Right lobe of liver (tissue), 6 donors: Measurements from ENCODE around the gene RNF182. TPM values are rescaled to one million over a fixed set of nuclear protein-coding genes. Genes with fewer than 3 reads are reported as not detected.

Experiments
- ATAC-seq, 4 donors: fragments of 200-7000 bp; cut with Tn5 transposase; one replicate each; pipeline ENCODE4 v1.9.1; 2020; ENCODE audit warnings: mild to moderate bottlenecking in 4 of 4, moderate library complexity in 4 of 4
- DNase-seq, 3 donors: peaks; one replicate each; pipeline ENCODE4 v3.0.0-alpha.2; 2020
- H3K27ac ChIP-seq, 3 donors: fragments of 200-600 bp; one replicate each; pipeline ENCODE4 v1.8.0; 2022
- H3K27me3 ChIP-seq, 2 donors: fragments of 200-600 bp; one replicate each; pipeline ENCODE4 v1.8.0; 2022
- H3K36me3 ChIP-seq, 4 donors: fragments of 200-600 bp; sonication (generic) in 1 of 4; one replicate each; pipeline versions ENCODE4 v1.5.1 to v1.8.0; 2017 to 2022; ENCODE audit warnings: control low read depth in 1 of 4
- H3K4me1 ChIP-seq, 4 donors: fragments of 200-600 bp; sonication (generic) in 1 of 4; one replicate each; pipeline versions ENCODE4 v1.5.1 to v1.8.0; 2017 to 2022; ENCODE audit warnings: control low read depth in 1 of 4
- H3K4me3 ChIP-seq, 3 donors: fragments of 200-600 bp; one replicate each; pipeline ENCODE4 v1.8.0; 2022
- H3K9me3 ChIP-seq, 4 donors: fragments of 200-600 bp; sonication (generic) in 1 of 4; one replicate each; pipeline versions ENCODE4 v1.5.1 to v1.8.0; 2017 to 2022; ENCODE audit warnings: control low read depth in 1 of 4
- CTCF ChIP-seq, 4 donors: fragments of 200-600 bp in 3 of 4; fragments of 450-650 bp in 1 of 4; IDR thresholded peaks; one replicate each; pipeline versions ENCODE4 v1.5.1 to v1.8.0; 2016 to 2022; ENCODE audit warnings: antibody characterized with exemption in 4 of 4, mild to moderate bottlenecking in 2 of 4
- POLR2A ChIP-seq: fragments of 450-650 bp; IDR thresholded peaks from one replicate; pipeline ENCODE4 v1.6.1; 2017; ENCODE audit warnings: antibody characterized with exemption, mild to moderate bottlenecking
- WGBS: methylation state at CpG from one replicate; pipeline ENCODE4 v1.1.6; 2018; ENCODE audit warnings: low coverage, low lambda C conversion rate; ENCODE audit not compliant: insufficient coverage; ENCODE audit errors: missing lambda C conversion rate; 5-methylcytosine and 5-hydroxymethylcytosine counted together
- intact Hi-C, 2 donors: fragments of 100-400 bp; cut with DNase I; formaldehyde crosslinking; loops; one replicate each; pipeline versions ENCODE4 v1.11.2 to v1.14.1; 2022
- total RNA-seq, 6 experiments: library from RNA; depleted of rRNA in 2 of 6; stranded (reverse); fragments of >200 nt in 2 of 6; fragmentation: NEBNext Ultra II Directional in 3 of 6; extraction: Animal tissue kit (Norgen Biotek cat#: 25700) in 3 of 6; gene quantifications; one replicate each; pipeline versions ENCODE4 v1.1.0 to v1.2.4, GENCODE V29; 2016 to 2023
- donor health status: DM: no; HTN: yes; CAD: no.
- donor health status: DM: no; HTN: no; CAD: no.
- donor health status: DM: no; HTN: no; CAD: no.
- donor health status: DM: no; HTN: yes; CAD: no.
- donor health status: DM: no; HTN: yes; CAD: no.

Gene RNF182
- total RNA-seq, 6 experiments from 2014 or later, result not detected

- Histone ChIP-seq H3K27me3 (no peaks in the 10 kb centered on the region), H3K27ac (no peak overlapping the region), H3K9me3 (no peaks in the 10 kb centered on the region), H3K4me1 (no peaks in the 10 kb centered on the region), H3K4me3 (no peak overlapping the region), H3K36me3 (no peaks in the 10 kb centered on the region)
- intact Hi-C loops, result loop anchor here in 1 of 2 donors (10.0 kb wide), 1 partner anchor 144 kb away; no protein-coding TSS in a partner anchor
- 71% methylated on average over 2 of the region's 2 CpGs for WGBS
- TF ChIP-seq CTCF (IDR thresholded peaks at IDR 0.05), result no peak
- TF ChIP-seq POLR2A, result no peak
- DNase-seq (no peak), ATAC-seq (no peak)
These were observed 14.3 kb upstream of the RNF182 start for GRCh38 chr6:13910443-13910842.

- Histone ChIP-seq H3K36me3 (no peaks in the 10 kb centered on the region), H3K4me3 (no peak overlapping the region), H3K27me3 (no peaks in the 10 kb centered on the region), H3K4me1 (no peaks in the 10 kb centered on the region), H3K27ac (no peak overlapping the region), H3K9me3 (no peaks in the 10 kb centered on the region)
- intact Hi-C loops, result loop anchor here in 1 of 2 donors (10.0 kb wide), 1 partner anchor 143 kb away; no protein-coding TSS in a partner anchor
- WGBS, result 34% methylated on average over 2 of the region's 2 CpGs
- DNase-seq (no peak), ATAC-seq (no peak)
- TF ChIP-seq CTCF (IDR thresholded peaks at IDR 0.05) (no peak), POLR2A (no peak)
These were observed 13.4 kb upstream of the RNF182 start for GRCh38 chr6:13911337-13911736.

GRCh38 chr6:13913226-13914001, 11.3 kb upstream of the RNF182 start:
- H3K36me3 ChIP-seq, result no peaks in the 10 kb centered on the region
- no peak for DNase-seq
- no peak overlapping the region for H3K27ac ChIP-seq
- TF ChIP-seq CTCF (IDR thresholded peaks at IDR 0.05), result no peak
- no peak for TF ChIP-seq POLR2A
- H3K4me3 ChIP-seq, result no peak overlapping the region
- WGBS, result 50% methylated on average over 8 of the region's 8 CpGs
- H3K4me1 ChIP-seq, result no peaks in the 10 kb centered on the region
- no peaks in the 10 kb centered on the region for H3K27me3 ChIP-seq
- no peaks in the 10 kb centered on the region for H3K9me3 ChIP-seq
- intact Hi-C loops, result loop anchor here in 1 of 2 donors (10.0 kb wide), 1 partner anchor 141 kb away; no protein-coding TSS in a partner anchor
- no peak for ATAC-seq

GRCh38 chr6:13914351-13914750, 10.4 kb upstream of the RNF182 start:
- 40% methylated on average over 2 of the region's 2 CpGs for WGBS
- Histone ChIP-seq H3K27ac (no peak overlapping the region), H3K9me3 (no peaks in the 10 kb centered on the region), H3K4me1 (no peaks in the 10 kb centered on the region), H3K27me3 (no peaks in the 10 kb centered on the region), H3K4me3 (no peak overlapping the region), H3K36me3 (no peaks in the 10 kb centered on the region)
- DNase-seq (no peak), ATAC-seq (no peak)
- intact Hi-C loops, result loop anchor here in 1 of 2 donors (10.0 kb wide), 1 partner anchor 140 kb away; no protein-coding TSS in a partner anchor
- TF ChIP-seq CTCF (IDR thresholded peaks at IDR 0.05) (no peak), POLR2A (no peak)
